ENCODE data around the gene CD53. TPM values are rescaled to one million over a fixed set of nuclear protein-coding genes. Genes with fewer than 3 reads are reported as not detected.

CD53 gene
- total and polyA plus RNA-seq, 2 experiments from 2014 or later, result 0.79 to 1.4 TPM

- H3K4me2 ChIP-seq, result no peak overlapping the region
- DNase-seq (ENCODE audit: low spot score), result no peak
- no peak for TF ChIP-seq CTCF (IDR thresholded peaks at IDR 0.05; ENCODE audit: poor library complexity)
- TF ChIP-seq EZH2 (IDR thresholded peaks at IDR 0.05; ENCODE audit: borderline replicate concordance), result no peak
- no peak for TF ChIP-seq EZH2phosphoT487 (IDR thresholded peaks at IDR 0.05; ENCODE audit: low read depth, severe bottlenecking, unreplicated experiment)
- H3K79me2 ChIP-seq, result no peaks in the 10 kb centered on the region
- no peak overlapping the region for H2AFZ ChIP-seq
- H3K27me3 ChIP-seq, result no peaks in the 10 kb centered on the region
- no peaks in the 10 kb centered on the region for H4K20me1 ChIP-seq (ENCODE audit: insufficient read depth, poor library complexity, severe bottlenecking)
- no peaks in the 10 kb centered on the region for H3K9me2 ChIP-seq (replicated peaks; ENCODE audit: insufficient read depth)
- no peak overlapping the region for H3K4me3 ChIP-seq
- 53% methylated on average over 3 of the region's 3 CpGs for WGBS (ENCODE audit: low lambda C conversion rate, missing lambda C conversion rate)
- H3K27ac ChIP-seq, result no peak overlapping the region
- H3K9me3 ChIP-seq (ENCODE audit: low read depth), result no peaks in the 10 kb centered on the region
- no peaks in the 10 kb centered on the region for H3K4me1 ChIP-seq (ENCODE audit: insufficient read depth)
- no peaks in the 10 kb centered on the region for H3K36me3 ChIP-seq (replicated peaks; ENCODE audit: insufficient read depth, low read depth)
Measured at GRCh38 chr1:110870721-110871388, 2.1 kb upstream of the CD53 start.

GRCh38 chr1:110872366-110872744, 593 bp upstream of the CD53 start:
- no peaks in the 10 kb centered on the region for H3K27me3 ChIP-seq
- no peaks in the 10 kb centered on the region for H3K9me3 ChIP-seq (ENCODE audit: low read depth)
- 83% methylated on average over 2 of the region's 2 CpGs for WGBS (ENCODE audit: low lambda C conversion rate, missing lambda C conversion rate)
- no peaks in the 10 kb centered on the region for H3K79me2 ChIP-seq
- no peak overlapping the region for H3K4me2 ChIP-seq
- no peak overlapping the region for H2AFZ ChIP-seq
- no peaks in the 10 kb centered on the region for H3K36me3 ChIP-seq (replicated peaks; ENCODE audit: insufficient read depth, low read depth)
- H3K4me1 ChIP-seq (ENCODE audit: insufficient read depth), result no peaks in the 10 kb centered on the region
- no peak for DNase-seq (ENCODE audit: low spot score)
- H3K4me3 ChIP-seq, result no peak overlapping the region
- no peaks in the 10 kb centered on the region for H4K20me1 ChIP-seq (ENCODE audit: insufficient read depth, poor library complexity, severe bottlenecking)
- no peaks in the 10 kb centered on the region for H3K9me2 ChIP-seq (replicated peaks; ENCODE audit: insufficient read depth)
- H3K27ac ChIP-seq, result no peak overlapping the region
- TF ChIP-seq CTCF (IDR thresholded peaks at IDR 0.05; ENCODE audit: poor library complexity), result no peak
- TF ChIP-seq EZH2 (IDR thresholded peaks at IDR 0.05; ENCODE audit: borderline replicate concordance), result no peak
- no peak for TF ChIP-seq EZH2phosphoT487 (IDR thresholded peaks at IDR 0.05; ENCODE audit: low read depth, severe bottlenecking, unreplicated experiment)

- no peaks in the 10 kb centered on the region for H3K4me1 ChIP-seq (ENCODE audit: insufficient read depth)
- no peak for TF ChIP-seq CTCF (IDR thresholded peaks at IDR 0.05; ENCODE audit: poor library complexity)
- TF ChIP-seq EZH2phosphoT487 (IDR thresholded peaks at IDR 0.05; ENCODE audit: low read depth, severe bottlenecking, unreplicated experiment), result no peak
- TF ChIP-seq EZH2 (IDR thresholded peaks at IDR 0.05; ENCODE audit: borderline replicate concordance), result no peak
- DNase-seq (ENCODE audit: low spot score), result no peak
- H3K9me2 ChIP-seq (replicated peaks; ENCODE audit: insufficient read depth), result no peaks in the 10 kb centered on the region
- 83% methylated on average over 4 of the region's 4 CpGs for WGBS (ENCODE audit: low lambda C conversion rate, missing lambda C conversion rate)
- no peaks in the 10 kb centered on the region for H3K36me3 ChIP-seq (replicated peaks; ENCODE audit: insufficient read depth, low read depth)
- no peaks in the 10 kb centered on the region for H3K27me3 ChIP-seq
- no peak overlapping the region for H3K4me2 ChIP-seq
- no peak overlapping the region for H3K4me3 ChIP-seq
- H4K20me1 ChIP-seq (ENCODE audit: insufficient read depth, poor library complexity, severe bottlenecking), result no peaks in the 10 kb centered on the region
- H2AFZ ChIP-seq, result no peak overlapping the region
- no peaks in the 10 kb centered on the region for H3K9me3 ChIP-seq (ENCODE audit: low read depth)
- H3K27ac ChIP-seq, result no peak overlapping the region
- no peaks in the 10 kb centered on the region for H3K79me2 ChIP-seq
Measured at GRCh38 chr1:110873856-110874255, 908 bp downstream of the CD53 start.
